Epithelial cell of proximal tubule (primary cell): Measurements from ENCODE around the gene GNMT. TPM values are rescaled to one million over a fixed set of nuclear protein-coding genes. Genes with fewer than 3 reads are reported as not detected.
A peak's percentile ranks its signal among the peaks of the same experiment; 100 is the strongest.
"Not testable (repeated sequence)": the region's sequence is repeated elsewhere in the genome, so short reads cannot be mapped to it uniquely, and the experiment has no call there.

ENCODE experiments used
- DNase-seq: peaks from one replicate; pipeline ENCODE4 v3.0.0-alpha.2; 2011; ENCODE audit warnings: low read depth
- H3K4me3 ChIP-seq: 2 replicates; pipeline ENCODE4 v1.5.1; 2011; ENCODE audit warnings: low read depth, mild to moderate bottlenecking, low read length
- CTCF ChIP-seq: conservative IDR thresholded peaks from 2 replicates; pipeline ENCODE4 v1.5.1; 2012; ENCODE audit warnings: low read depth, mild to moderate bottlenecking, low read length
- total RNA-seq: library from RNA; depleted of rRNA; stranded (reverse); fragments of >200 nt; gene quantifications from 2 replicates; pipeline ENCODE4 v1.2.3, GENCODE V29; 2015

Gene GNMT
- total RNA-seq, 1 donor from 2014 or later = not detected

DNA sequence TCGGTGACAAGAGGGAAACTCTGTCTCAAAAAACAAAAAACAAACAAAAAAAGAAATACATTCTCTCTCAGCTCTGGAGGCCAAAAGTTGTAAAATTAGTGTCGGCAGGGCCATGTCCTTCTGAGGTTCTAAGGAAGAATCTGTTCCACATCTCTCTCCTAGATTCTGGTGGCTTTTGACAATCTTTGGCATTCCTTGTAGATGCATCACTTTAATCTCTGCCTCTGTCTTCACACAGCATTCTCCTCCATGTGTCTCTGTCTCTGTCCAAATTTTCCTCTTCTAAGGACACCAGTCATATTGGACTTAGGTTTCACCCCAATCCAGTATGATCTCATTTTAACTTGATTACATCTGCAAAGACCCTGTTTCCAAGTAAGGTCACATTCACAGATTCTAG, 32.9 kb downstream of the GNMT start:
- no peak overlapping the region for H3K4me3 ChIP-seq
- no peak for TF ChIP-seq CTCF
- no peak for DNase-seq

DNA sequence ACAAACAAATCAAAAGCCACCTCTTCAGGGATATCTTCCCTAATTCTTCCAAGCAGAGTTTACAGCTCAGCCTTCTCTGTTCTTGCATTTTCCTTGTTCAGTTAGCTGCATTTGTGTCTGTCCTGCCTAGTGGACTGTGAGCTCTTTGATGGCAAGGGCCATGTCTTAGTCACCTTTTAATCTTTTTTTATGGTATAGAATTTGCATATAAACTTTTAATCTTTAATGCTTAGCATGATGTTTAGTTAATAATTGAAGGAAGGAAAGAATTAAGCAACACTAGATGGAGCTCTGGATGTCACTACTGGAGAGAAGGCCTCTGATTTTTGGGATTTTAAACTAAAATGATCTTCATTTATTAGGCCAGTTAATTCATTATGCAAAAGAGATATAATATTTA, 36.0 kb downstream of the GNMT start:
- no peak for DNase-seq
- no peak overlapping the region for H3K4me3 ChIP-seq
- peak; percentile 22 for TF ChIP-seq CTCF

DNA sequence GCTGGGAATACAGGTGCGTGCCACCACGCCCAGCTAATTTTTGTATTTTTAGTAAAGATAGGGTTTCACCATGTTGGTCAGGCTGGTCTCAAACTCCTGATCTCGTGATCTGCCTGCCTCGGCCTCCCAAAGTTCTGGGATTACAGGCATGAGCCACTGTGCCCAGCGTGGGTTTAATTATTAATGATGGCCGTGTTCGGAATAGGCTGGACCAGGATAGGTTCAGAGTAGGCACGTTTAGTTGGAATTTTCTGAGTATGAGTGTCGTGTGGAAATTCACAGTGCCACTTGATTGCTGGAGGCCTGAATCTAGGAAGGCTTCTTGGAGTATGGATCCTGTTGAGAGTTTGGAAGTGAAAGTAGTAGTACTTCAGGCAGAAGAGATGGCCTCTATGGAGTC, 37.7 kb downstream of the GNMT start:
- DNase-seq, H3K4me3 ChIP-seq: not testable (repeated sequence)

GRCh38 chr6:43001843-43002242, 41.3 kb downstream of the GNMT start:
- no peak for DNase-seq
- H3K4me3 ChIP-seq = no peak overlapping the region
- no peak for TF ChIP-seq CTCF

GRCh38 chr6:43005844-43006243, 45.3 kb downstream of the GNMT start:
- no peak overlapping the region for H3K4me3 ChIP-seq
- DNase-seq = no peak
- no peak for TF ChIP-seq CTCF

DNA sequence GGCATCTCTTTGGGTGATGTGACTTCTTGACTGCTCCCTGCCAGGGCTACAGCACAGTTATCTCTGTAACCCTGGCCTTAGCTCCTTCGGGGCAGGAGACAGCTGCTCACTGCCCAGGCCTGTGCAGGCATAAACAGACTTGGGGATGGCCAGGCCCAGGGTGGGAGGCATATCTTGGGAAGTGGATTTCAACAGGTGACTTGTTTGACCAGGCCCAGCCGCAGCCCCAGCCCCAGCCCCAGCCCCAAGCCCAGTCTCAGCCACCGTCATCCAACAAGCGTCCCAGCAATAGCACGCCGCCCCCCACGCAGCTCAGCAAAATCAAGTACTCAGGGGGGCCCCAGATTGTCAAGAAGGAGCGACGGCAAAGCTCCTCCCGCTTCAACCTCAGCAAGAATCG, 45.7 kb downstream of the GNMT start:
- no peak for TF ChIP-seq CTCF
- H3K4me3 ChIP-seq = no peak overlapping the region
- DNase-seq = no peak

DNA sequence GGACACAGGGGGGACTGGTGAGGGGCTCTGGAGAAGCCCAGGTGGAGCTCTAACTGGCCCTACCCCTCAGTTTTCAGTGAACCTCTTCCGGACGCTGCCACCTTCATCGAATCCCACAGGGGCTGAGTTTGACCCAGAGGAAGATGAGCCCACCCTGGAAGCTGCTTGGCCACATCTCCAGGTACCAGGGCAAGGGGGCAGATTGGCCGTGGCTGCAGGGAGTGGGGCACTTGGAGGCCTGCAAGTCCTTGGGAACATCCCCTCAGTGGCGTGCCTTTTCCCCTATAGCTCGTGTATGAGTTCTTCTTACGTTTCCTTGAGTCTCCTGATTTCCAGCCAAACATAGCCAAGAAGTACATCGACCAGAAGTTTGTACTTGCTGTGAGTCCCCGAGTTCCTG, 46.6 kb downstream of the GNMT start:
- no peak for DNase-seq
- TF ChIP-seq CTCF = no peak

GRCh38 chr6:43009124-43009523, 48.6 kb downstream of the GNMT start:
- DNase-seq = no peak
- no peak overlapping the region for H3K4me3 ChIP-seq
- TF ChIP-seq CTCF = peak; percentile 60

More for the DNA sequence above, 46.6 kb downstream of the GNMT start:
- no peak overlapping the region for H3K4me3 ChIP-seq
